Endodermal cell (in vitro differentiated cells): ENCODE results near the gene PYGM. TPM values are rescaled to one million over a fixed set of nuclear protein-coding genes. Genes with fewer than 3 reads are reported as not detected.

Source experiments
- DNase-seq: peaks from one replicate; pipeline ENCODE4 v3.0.0-alpha.2; 2017
- H3K27ac ChIP-seq: 2 replicates; pipeline ENCODE4 v1.5.1; 2013; ENCODE audit warnings: mild to moderate bottlenecking, low read depth, low read length, moderate library complexity
- H3K27me3 ChIP-seq: 2 replicates; pipeline ENCODE4 v1.6.1; 2013; ENCODE audit warnings: mild to moderate bottlenecking, low read length, moderate library complexity; ENCODE audit not compliant: insufficient read depth, control insufficient read depth, poor library complexity, severe bottlenecking
- H3K36me3 ChIP-seq: 2 replicates; pipeline ENCODE4 v1.7.0; 2013; ENCODE audit warnings: mild to moderate bottlenecking, low read length, moderate library complexity; ENCODE audit not compliant: control insufficient read depth, insufficient read depth
- H3K4me1 ChIP-seq: one replicate; pipeline ENCODE4 v1.7.0; 2013; ENCODE audit warnings: low read length; ENCODE audit not compliant: control insufficient read depth, insufficient read depth
- H3K4me3 ChIP-seq: 2 replicates; pipeline ENCODE4 v1.5.1; 2013; ENCODE audit warnings: mild to moderate bottlenecking, low read length, moderate library complexity
- H3K9ac ChIP-seq: 2 replicates; pipeline ENCODE4 v1.6.1; 2013; ENCODE audit warnings: mild to moderate bottlenecking, low read length, moderate library complexity; ENCODE audit not compliant: poor library complexity, severe bottlenecking; ENCODE audit errors: extremely low read depth
- H3K9me3 ChIP-seq: 2 replicates; pipeline ENCODE4 v1.6.1; 2013; ENCODE audit warnings: mild to moderate bottlenecking, low read length, moderate library complexity; ENCODE audit not compliant: control insufficient read depth
- H3K27ac Mint-ChIP-seq: 2 replicates; pipeline ENCODE4 v1.8.0; 2020; ENCODE audit warnings: mixed read lengths
- H3K27me3 Mint-ChIP-seq: 2 replicates; pipeline ENCODE4 v1.8.0; 2021; ENCODE audit warnings: mild to moderate bottlenecking, mixed read lengths; ENCODE audit not compliant: insufficient read depth
- H3K36me3 Mint-ChIP-seq: 2 replicates; pipeline ENCODE4 v1.8.0; 2020; ENCODE audit warnings: low read depth, mixed read lengths
- H3K4me1 Mint-ChIP-seq: 2 replicates; pipeline ENCODE4 v1.8.0; 2020; ENCODE audit warnings: mixed read lengths
- H3K4me3 Mint-ChIP-seq: 2 replicates; pipeline ENCODE4 v1.8.0; 2020; ENCODE audit warnings: mild to moderate bottlenecking, moderate library complexity, mixed read lengths
- H3K9me3 Mint-ChIP-seq: 2 replicates; pipeline ENCODE4 v1.8.0; 2020; ENCODE audit warnings: mild to moderate bottlenecking, mixed read lengths
- CTCF ChIP-seq: fragments of 200-600 bp; sonication (generic); conservative IDR thresholded peaks from 2 replicates; pipeline ENCODE4 v1.5.0; 2021; ENCODE audit warnings: antibody characterized with exemption, mild to moderate bottlenecking
- WGBS, 2 experiments: methylation state at CpG; one replicate each; pipeline versions ENCODE4 v1.1.5 to v1.1.7; 2013; ENCODE audit warnings: missing lambda C conversion rate in 2 of 2, mixed read lengths in 1 of 2; ENCODE audit not compliant: insufficient coverage in 1 of 2, insufficient read length in 1 of 2; 5-methylcytosine and 5-hydroxymethylcytosine counted together
- total RNA-seq, 2 donors: library from RNA; stranded (reverse); fragmentation: NEBNext Ultra II Directional in 1 of 2; extraction: Animal tissue kit (Norgen Biotek cat#: 25700) in 1 of 2; gene quantifications; 2 replicates in 1 of 2; 3 replicates in 1 of 2; pipeline ENCODE4 v1.2.1, GENCODE V29; 2021

Gene PYGM
- total RNA-seq, 2 donors from 2014 or later: 1.1 to 1.2 TPM

- no peak overlapping the region for H3K9ac ChIP-seq
- H3K4me1 ChIP-seq: no peaks in the 10 kb centered on the region
- Mint-ChIP-seq H3K9me3 (no peaks in the 10 kb centered on the region), H3K27ac (no peak overlapping the region), H3K36me3 (no peaks in the 10 kb centered on the region), H3K4me1 (peaks cover 11% of the 10 kb centered on the region), H3K27me3 (peaks cover 85% of the 10 kb centered on the region), H3K4me3 (no peak overlapping the region)
- TF ChIP-seq CTCF: no peak
- WGBS, 2 experiments: 3 to 4% methylated on average over 10 to 111 of the region's 111 CpGs
- no peaks in the 10 kb centered on the region for H3K36me3 ChIP-seq
- H3K27ac ChIP-seq: no peak overlapping the region
- H3K9me3 ChIP-seq: no peaks in the 10 kb centered on the region
- no peak overlapping the region for H3K4me3 ChIP-seq
- H3K27me3 ChIP-seq: peaks cover 87% of the 10 kb centered on the region
- DNase-seq: peak; percentile 73
Measured at GRCh38 chr11:64713016-64713707, 46.6 kb downstream of the PYGM start.

- H3K27ac ChIP-seq: no peak overlapping the region
- Mint-ChIP-seq H3K36me3 (no peaks in the 10 kb centered on the region), H3K27ac (no peak overlapping the region), H3K4me3 (no peak overlapping the region), H3K27me3 (peaks cover 81% of the 10 kb centered on the region), H3K9me3 (no peaks in the 10 kb centered on the region), H3K4me1 (peaks cover 11% of the 10 kb centered on the region)
- TF ChIP-seq CTCF: no peak
- no peaks in the 10 kb centered on the region for H3K4me1 ChIP-seq
- H3K36me3 ChIP-seq: no peaks in the 10 kb centered on the region
- WGBS, 2 experiments: 26 to 67% methylated on average over 3 to 44 of the region's 45 CpGs
- no peak overlapping the region for H3K9ac ChIP-seq
- H3K9me3 ChIP-seq: no peaks in the 10 kb centered on the region
- H3K27me3 ChIP-seq: peaks cover 81% of the 10 kb centered on the region
- DNase-seq: no peak
- no peak overlapping the region for H3K4me3 ChIP-seq
Measured at GRCh38 chr11:64712430-64713015, 47.3 kb downstream of the PYGM start.

DNA sequence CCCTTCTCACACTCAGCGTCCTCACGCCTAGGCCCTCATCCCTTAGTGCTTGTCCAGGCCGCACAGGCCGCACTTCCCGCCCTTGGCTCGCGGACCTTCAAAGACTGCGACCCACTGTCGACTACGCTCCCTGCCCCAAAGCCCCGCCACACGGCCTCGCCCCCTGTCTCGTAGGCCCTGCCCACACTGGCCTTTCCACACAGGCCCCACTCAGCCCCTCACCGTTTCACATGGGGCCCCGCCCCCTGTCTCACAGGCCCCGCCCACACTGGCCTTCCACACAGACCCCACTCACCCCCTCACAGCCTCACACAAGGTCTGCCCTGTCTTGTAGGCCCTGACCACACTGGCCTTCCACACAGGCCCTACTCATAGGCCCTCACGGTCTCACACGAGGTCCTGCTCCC, 47.8 kb downstream of the PYGM start:
- Mint-ChIP-seq H3K4me3 (peak overlapping the region; percentile 25), H3K27ac (no peak overlapping the region), H3K27me3 (peaks cover 75% of the 10 kb centered on the region), H3K4me1 (peaks cover 11% of the 10 kb centered on the region), H3K9me3 (no peaks in the 10 kb centered on the region), H3K36me3 (no peaks in the 10 kb centered on the region)
- no peak for TF ChIP-seq CTCF
- Histone ChIP-seq H3K27me3 (peaks cover 75% of the 10 kb centered on the region), H3K4me1 (no peaks in the 10 kb centered on the region), H3K9me3 (no peaks in the 10 kb centered on the region), H3K36me3 (no peaks in the 10 kb centered on the region), H3K4me3 (no peak overlapping the region), H3K27ac (no peak overlapping the region), H3K9ac (no peak overlapping the region)
- 79 to 90% methylated on average over 14 to 19 of the region's 19 CpGs for WGBS, 2 experiments
- DNase-seq: no peak
